ENCODE results near the gene AURKAIP1.

- TF ChIP-seq CTCF (IDR thresholded peaks at IDR 0.05) (no peak), POLR2A (IDR thresholded peaks at IDR 0.05) (no peak), POLR2AphosphoS5 (IDR thresholded peaks at IDR 0.05) (no peak), EP300 (IDR thresholded peaks at IDR 0.05) (no peak)
These were observed 49.7 kb upstream of the AURKAIP1 start for GRCh38 chr1:1424707-1425106.

All from stomach (tissue), 4 donors.